PC-9 (cell line): ENCODE measurements around the gene DNAH2. TPM values are rescaled to one million over a fixed set of nuclear protein-coding genes. Genes with fewer than 3 reads are reported as not detected.

Experiments
- BruUV-seq: library from RNA; stranded (reverse); fragments of 400-500 nt; replicated peaks from 2 replicates; lab custom pipeline; 2021; lab: Mats Ljungman, UMichigan
- CTCF ChIA-PET: fragments of 300-600 bp; sonication (Branson Sonifier 250); formaldehyde crosslinking; loops from one replicate; lab custom pipeline; 2022; ENCODE audit warnings: antibody characterized with exemption; lab: Charles Lee
- POLR2A ChIA-PET: fragments of 300-600 bp; sonication (Branson Sonifier 250); formaldehyde crosslinking; loops from one replicate; lab custom pipeline; 2022; ENCODE audit warnings: antibody characterized with exemption; ENCODE audit not compliant: unreplicated experiment; lab: Charles Lee
- DNase-seq, 2 experiments: peaks; one replicate each; pipeline versions ENCODE4 v3.0.0 to v3.0.0-alpha.2; 2015 to 2022; ENCODE audit warnings: mixed read lengths in 1 of 2
- H2AFZ ChIP-seq: fragments of 200-600 bp; sonication (generic); 2 replicates; pipeline ENCODE4 v1.8.1; 2017; ENCODE audit warnings: antibody characterized with exemption
- H3F3A ChIP-seq: fragments of 200-600 bp; sonication (generic); 2 replicates; pipeline ENCODE4 v1.8.1; 2017; ENCODE audit warnings: antibody characterized with exemption, mild to moderate bottlenecking, low read depth; ENCODE audit not compliant: insufficient read depth
- H3K27ac ChIP-seq: fragments of 200-600 bp; sonication (generic); 2 replicates; pipeline ENCODE4 v1.6.1; 2016; ENCODE audit warnings: mixed run types
- H3K27me3 ChIP-seq: fragments of 200-600 bp; sonication (generic); 2 replicates; pipeline ENCODE4 v1.6.1; 2016; ENCODE audit warnings: low read depth, mixed run types; ENCODE audit not compliant: insufficient read depth
- H3K36me3 ChIP-seq: fragments of 200-600 bp; sonication (generic); 2 replicates; pipeline ENCODE4 v1.6.1; 2016; ENCODE audit warnings: low read depth, mixed run types
- H3K4me1 ChIP-seq: fragments of 200-600 bp; sonication (generic); replicated peaks from 2 replicates; pipeline ENCODE4 v1.6.1; 2016; ENCODE audit warnings: mixed run types; ENCODE audit not compliant: insufficient read depth
- H3K4me2 ChIP-seq: fragments of 200-600 bp; sonication (generic); 2 replicates; pipeline ENCODE4 v1.6.1; 2017; ENCODE audit warnings: mixed run types
- H3K4me3 ChIP-seq: fragments of 200-600 bp; sonication (generic); 2 replicates; pipeline ENCODE4 v1.6.1; 2016; ENCODE audit warnings: mixed run types
- H3K79me2 ChIP-seq: fragments of 200-600 bp; sonication (generic); 2 replicates; pipeline ENCODE4 v1.6.1; 2017; ENCODE audit warnings: low read depth, mixed run types
- H3K9me2 ChIP-seq: fragments of 200-600 bp; sonication (generic); 2 replicates; pipeline ENCODE4 v1.8.1; 2017; ENCODE audit warnings: mild to moderate bottlenecking; ENCODE audit not compliant: insufficient read depth
- H3K9me3 ChIP-seq: fragments of 200-600 bp; sonication (generic); 2 replicates; pipeline ENCODE4 v1.8.1; 2016; ENCODE audit warnings: low read depth; ENCODE audit not compliant: insufficient read depth
- H4K20me1 ChIP-seq: fragments of 200-600 bp; sonication (generic); 2 replicates; pipeline ENCODE4 v1.8.1; 2017; ENCODE audit not compliant: insufficient read depth
- CTCF ChIP-seq: fragments of 200-600 bp; sonication (generic); conservative IDR thresholded peaks from 2 replicates; pipeline ENCODE4 v1.6.1; 2017; ENCODE audit warnings: mixed run types, antibody characterized with exemption, mild to moderate bottlenecking, moderate library complexity
- EZH2 ChIP-seq: fragments of 200-600 bp; sonication (generic); IDR thresholded peaks from 2 replicates; pipeline ENCODE4 v1.8.0; 2017; ENCODE audit warnings: antibody characterized with exemption, low read depth
- intact Hi-C: fragments of 100-400 bp; cut with micrococcal nuclease; formaldehyde crosslinking; loops from one replicate; pipeline ENCODE4 v1.10.0; 2022; ENCODE audit not compliant: unreplicated experiment
- total RNA-seq: library from RNA; stranded (reverse); gene quantifications from 2 replicates; pipeline ENCODE4 v1.2.3, GENCODE V29; 2021

The DNAH2 gene
- total RNA-seq, 1 experiment from 2014 or later: 10.6 TPM

- H3K79me2 ChIP-seq: peaks cover 23% of the 10 kb centered on the region
Measured at GRCh38 chr17:7844292-7845154, 127.0 kb downstream of the DNAH2 start.

GRCh38 chr17:7845359-7846062, 128.0 kb downstream of the DNAH2 start:
- Histone ChIP-seq H3K27me3 (no peaks in the 10 kb centered on the region), H3K9me2 (no peaks in the 10 kb centered on the region), H3K9me3 (no peaks in the 10 kb centered on the region), H2AFZ (no peak overlapping the region), H3K4me3 (peak overlapping the region; percentile 93), H4K20me1 (peaks cover 10% of the 10 kb centered on the region), H3K79me2 (peaks cover 23% of the 10 kb centered on the region), H3K36me3 (no peaks in the 10 kb centered on the region), H3K4me1 (peaks cover 10% of the 10 kb centered on the region), H3F3A (peaks cover 29% of the 10 kb centered on the region; the same call in 1 of the 2 replicates), H3K4me2 (peak overlapping the region; percentile 97), H3K27ac (no peak overlapping the region)
- no peak for TF ChIP-seq EZH2
- TF ChIP-seq CTCF: no peak
- CTCF ChIA-PET: interaction anchor here (0.8 to 1.1 kb wide), 2 partner anchors 11 to 12 kb away, joined by 3 to 7 read pairs; partner anchors contain the start of gene NAA38
- BruUV-seq: no TSS peak
- DNase-seq: no peak
- POLR2A ChIA-PET: no interaction called here
- intact Hi-C loops: no loop called here

More at GRCh38 chr17:7844292-7845154, 127.0 kb downstream of the DNAH2 start:
- Histone ChIP-seq H3K9me2 (no peaks in the 10 kb centered on the region), H3K27me3 (no peaks in the 10 kb centered on the region), H2AFZ (0 out of 2 replicates have a peak overlapping the region, but pooled peaks have one; percentile 55), H3F3A (peaks cover 35% of the 10 kb centered on the region; the same call in 1 of the 2 replicates), H3K4me2 (peak overlapping the region; percentile 97), H3K27ac (peak overlapping the region; percentile 92), H3K4me1 (peaks cover 10% of the 10 kb centered on the region), H3K36me3 (no peaks in the 10 kb centered on the region), H3K4me3 (peak overlapping the region; percentile 93), H4K20me1 (peaks cover 10% of the 10 kb centered on the region), H3K9me3 (no peaks in the 10 kb centered on the region)
- TF ChIP-seq EZH2 (no peak), CTCF (no peak)
- POLR2A ChIA-PET: interaction anchor here (0.9 kb wide), 1 partner anchor 9 kb away, joined by 4 read pairs; no protein-coding TSS in a partner anchor
- TSS peak; percentile 25 for BruUV-seq
- intact Hi-C loops: loop anchor here (1.0 to 5.0 kb wide), 5 partner anchors 8 to 582 kb away; partner anchors contain the start of genes CLDN7 and NAA38
- peak; percentile 78 to 93 for DNase-seq
- CTCF ChIA-PET: interaction anchor here (0.5 to 1.1 kb wide), 3 partner anchors 12 to 78 kb away, joined by 3 to 7 read pairs (median 3); partner anchors contain the start of gene NAA38

- H2AFZ ChIP-seq: no peak overlapping the region
- no peak overlapping the region for H3K4me3 ChIP-seq
- no peaks in the 10 kb centered on the region for H3K9me3 ChIP-seq
- no peaks in the 10 kb centered on the region for H3K9me2 ChIP-seq
- H3K4me2 ChIP-seq: no peak overlapping the region
- peaks cover 23% of the 10 kb centered on the region for H3K79me2 ChIP-seq
- no peaks in the 10 kb centered on the region for H3K27me3 ChIP-seq
- H3K27ac ChIP-seq: no peak overlapping the region
- intact Hi-C loops: no loop called here
- ChIA-PET POLR2A (no interaction called here), CTCF (no interaction called here)
- H3K36me3 ChIP-seq: no peaks in the 10 kb centered on the region
- no peak for DNase-seq
- BruUV-seq: no TSS peak
- peaks cover 10% of the 10 kb centered on the region for H4K20me1 ChIP-seq
- H3K4me1 ChIP-seq: peaks cover 8% of the 10 kb centered on the region
- peaks cover 22% of the 10 kb centered on the region; the same call in 1 of the 2 replicates for H3F3A ChIP-seq
- TF ChIP-seq CTCF (no peak), EZH2 (no peak)
Measured at GRCh38 chr17:7846063-7846735, 128.7 kb downstream of the DNAH2 start.
